Stimulated activated naive CD8-positive, alpha-beta T cell treated with anti-CD3 and anti-CD28 coated beads, Interleukin-15, amount 100 ng/mL, for 72 hours (primary cell): ENCODE data around the gene PIGA.
A peak's percentile ranks its signal among the peaks of the same experiment; 100 is the strongest.
"Not testable (repeated sequence)": the region's sequence is repeated elsewhere in the genome, so short reads cannot be mapped to it uniquely, and the experiment has no call there.

Experiments used
- ATAC-seq: fragments of 150-1000 bp; cut with Tn5 transposase; 2 replicates; pipeline ENCODE4 v1.10.0; 2021; ENCODE audit warnings: mild to moderate bottlenecking, moderate library complexity
- DNase-seq, 2 donors: peaks; one replicate each; pipeline ENCODE4 v3.0.0; 2021 to 2022
- H3K27ac Mint-ChIP-seq, 2 donors: one replicate each; pipeline ENCODE4 v1.8.0; 2022; ENCODE audit warnings: mild to moderate bottlenecking in 2 of 2, mixed read lengths in 2 of 2, moderate library complexity in 2 of 2
- H3K27me3 Mint-ChIP-seq: one replicate; pipeline ENCODE4 v1.8.0; 2022; ENCODE audit warnings: mixed read lengths
- H3K4me1 Mint-ChIP-seq: one replicate; pipeline ENCODE4 v1.8.0; 2022; ENCODE audit warnings: mild to moderate bottlenecking, mixed read lengths
- H3K4me3 Mint-ChIP-seq, 2 donors: one replicate each; pipeline ENCODE4 v1.8.0; 2022; ENCODE audit warnings: mild to moderate bottlenecking in 2 of 2, mixed read lengths in 2 of 2, moderate library complexity in 1 of 2
- H3K9me3 Mint-ChIP-seq, 2 donors: one replicate each; pipeline ENCODE4 v1.8.0; 2022; ENCODE audit warnings: mixed read lengths in 2 of 2

PIGA gene

GRCh38 chrX:15298780-15299179 lies 36.5 kb downstream of the PIGA start:
- no peak for ATAC-seq
- no peaks in the 10 kb centered on the region for H3K27me3 Mint-ChIP-seq
- H3K4me3 Mint-ChIP-seq = no peak overlapping the region

GRCh38 chrX:15298201-15298600 lies 37.1 kb downstream of the PIGA start:
- Mint-ChIP-seq H3K4me1 (no peaks in the 10 kb centered on the region), H3K27me3 (no peaks in the 10 kb centered on the region), H3K9me3 (no peaks in the 10 kb centered on the region), H3K4me3 (no peak overlapping the region), H3K27ac (no peak overlapping the region)
- DNase-seq (no peak), ATAC-seq (no peak)

More at GRCh38 chrX:15298780-15299179, 36.5 kb downstream of the PIGA start:
- no peaks in the 10 kb centered on the region for H3K9me3 Mint-ChIP-seq
- no peak for DNase-seq
- no peaks in the 10 kb centered on the region for H3K4me1 Mint-ChIP-seq
- no peak overlapping the region for H3K27ac Mint-ChIP-seq

GRCh38 chrX:15293451-15293850 lies 41.9 kb downstream of the PIGA start:
- Mint-ChIP-seq H3K4me3 (no peak overlapping the region), H3K4me1 (no peaks in the 10 kb centered on the region), H3K27me3 (no peaks in the 10 kb centered on the region), H3K27ac (no peak overlapping the region), H3K9me3 (no peaks in the 10 kb centered on the region)
- DNase-seq (no peak), ATAC-seq (no peak)

- Mint-ChIP-seq H3K4me3 (no peak overlapping the region), H3K27ac (no peak overlapping the region), H3K4me1 (no peaks in the 10 kb centered on the region), H3K9me3 (no peaks in the 10 kb centered on the region), H3K27me3 (no peaks in the 10 kb centered on the region)
- ATAC-seq (no peak), DNase-seq (no peak)
Measured at GRCh38 chrX:15292861-15293260, 42.5 kb downstream of the PIGA start.

GRCh38 chrX:15277604-15278003 lies 57.7 kb downstream of the PIGA start:
- Mint-ChIP-seq H3K9me3 (no peaks in the 10 kb centered on the region), H3K27me3 (no peaks in the 10 kb centered on the region), H3K4me3 (no peak overlapping the region), H3K27ac (no peak overlapping the region), H3K4me1 (no peaks in the 10 kb centered on the region)
- DNase-seq (no peak), ATAC-seq (no peak)

- no peaks in the 10 kb centered on the region for H3K27me3 Mint-ChIP-seq
- H3K4me1 Mint-ChIP-seq = peaks cover 3% of the 10 kb centered on the region
- H3K9me3 Mint-ChIP-seq = no peaks in the 10 kb centered on the region
- DNase-seq (no peak), ATAC-seq (no peak)
- no peak overlapping the region for H3K4me3 Mint-ChIP-seq
- no peak overlapping the region for H3K27ac Mint-ChIP-seq
Measured at GRCh38 chrX:15274946-15275345, 60.4 kb downstream of the PIGA start.

- not testable (repeated sequence) for H3K27ac Mint-ChIP-seq, H3K4me3 Mint-ChIP-seq, ATAC-seq, H3K9me3 Mint-ChIP-seq, DNase-seq, H3K27me3 Mint-ChIP-seq, H3K4me1 Mint-ChIP-seq
Measured at GRCh38 chrX:15273275-15273674, 62.0 kb downstream of the PIGA start.

- peaks cover 10% of the 10 kb centered on the region for H3K4me1 Mint-ChIP-seq
Measured at GRCh38 chrX:15271757-15272156, 63.6 kb downstream of the PIGA start.

GRCh38 chrX:15269618-15270521 lies 65.5 kb downstream of the PIGA start, which contains the start of gene ASB9:
TSS of gene ASB9 (minus strand) at chrX:15270083. CDS start at chrX:15269874, 209 bp downstream.
- peak; percentile 77 for ATAC-seq
- peak; percentile 5 to 17 for DNase-seq
- H3K4me3 Mint-ChIP-seq = peak within 1 kb of the TSS; percentile 75 to 78
- H3K27ac Mint-ChIP-seq = peak within 1 kb of the TSS in 1 of 2 donors; percentile 52
- no peaks in the 10 kb centered on the region for H3K9me3 Mint-ChIP-seq
- H3K4me1 Mint-ChIP-seq = peaks cover 10% of the 10 kb centered on the region
- H3K27me3 Mint-ChIP-seq = no peaks in the 10 kb centered on the region

More at GRCh38 chrX:15271757-15272156, 63.6 kb downstream of the PIGA start:
- Mint-ChIP-seq H3K4me3 (no peak overlapping the region), H3K27ac (no peak overlapping the region), H3K27me3 (no peaks in the 10 kb centered on the region), H3K9me3 (no peaks in the 10 kb centered on the region)
- DNase-seq = no peak
- ATAC-seq = no peak
